ENCODE data around the gene ST8SIA1. TPM values are rescaled to one million over a fixed set of nuclear protein-coding genes. Genes with fewer than 3 reads are reported as not detected.
"Not testable (repeated sequence)": the region's sequence is repeated elsewhere in the genome, so short reads cannot be mapped to it uniquely, and the experiment has no call there.

ST8SIA1 gene
- total RNA-seq, 4 donors from 2014 or later, result 6.9 to 18.0 (median 11.4) TPM

GRCh38 chr12:22169376-22169775, 165.1 kb downstream of the ST8SIA1 start:
- Histone ChIP-seq H3K27me3 (no peaks in the 10 kb centered on the region), H3K27ac (no peak overlapping the region), H3K4me1 (no peaks in the 10 kb centered on the region), H3K4me3 (no peak overlapping the region), H3K9me3 (no peaks in the 10 kb centered on the region), H3K36me3 (no peaks in the 10 kb centered on the region)
- TF ChIP-seq EP300 (IDR thresholded peaks at IDR 0.05), result no peak
- TF ChIP-seq POLR2AphosphoS5 (IDR thresholded peaks at IDR 0.05), result no peak
- no peak for DNase-seq (ENCODE audit: low spot score in 2 of 2)

- Histone ChIP-seq H3K4me1 (no peaks in the 10 kb centered on the region), H3K9me3 (no peaks in the 10 kb centered on the region), H3K27me3 (no peaks in the 10 kb centered on the region), H3K27ac (no peak overlapping the region), H3K4me3 (no peak overlapping the region), H3K36me3 (no peaks in the 10 kb centered on the region)
- DNase-seq (ENCODE audit: low spot score in 2 of 2), result no peak
- 59% methylated on average over 4 of the region's 4 CpGs for WGBS
- no peak for TF ChIP-seq CTCF (IDR thresholded peaks at IDR 0.05)
- no peak for TF ChIP-seq EP300 (IDR thresholded peaks at IDR 0.05)
- TF ChIP-seq POLR2AphosphoS5 (IDR thresholded peaks at IDR 0.05), result no peak
- TF ChIP-seq POLR2A (IDR thresholded peaks at IDR 0.05), result no peak
Observed at GRCh38 chr12:22164139-22164538, 170.4 kb downstream of the ST8SIA1 start.

GRCh38 chr12:22163594-22163993, 170.9 kb downstream of the ST8SIA1 start:
- Histone ChIP-seq H3K4me3 (no peak overlapping the region), H3K4me1 (no peaks in the 10 kb centered on the region), H3K9me3 (no peaks in the 10 kb centered on the region), H3K36me3 (no peaks in the 10 kb centered on the region), H3K27me3 (no peaks in the 10 kb centered on the region), H3K27ac (no peak overlapping the region)
- 86% methylated on average over 3 of the region's 3 CpGs for WGBS
- DNase-seq (ENCODE audit: low spot score in 2 of 2), result no peak
- TF ChIP-seq EP300 (IDR thresholded peaks at IDR 0.05) (no peak), POLR2A (IDR thresholded peaks at IDR 0.05) (no peak), CTCF (IDR thresholded peaks at IDR 0.05) (no peak), POLR2AphosphoS5 (IDR thresholded peaks at IDR 0.05) (no peak)

GRCh38 chr12:22160396-22161003, 174.0 kb downstream of the ST8SIA1 start:
- Histone ChIP-seq H3K9me3 (no peaks in the 10 kb centered on the region), H3K27ac (no peak overlapping the region), H3K36me3 (no peaks in the 10 kb centered on the region), H3K4me3 (no peak overlapping the region), H3K4me1 (no peaks in the 10 kb centered on the region), H3K27me3 (no peaks in the 10 kb centered on the region)
- DNase-seq (ENCODE audit: low spot score in 2 of 2), result no peak
- 59% methylated on average over 5 of the region's 5 CpGs for WGBS
- TF ChIP-seq POLR2AphosphoS5 (IDR thresholded peaks at IDR 0.05) (no peak), POLR2A (IDR thresholded peaks at IDR 0.05) (no peak), EP300 (IDR thresholded peaks at IDR 0.05) (no peak), CTCF (IDR thresholded peaks at IDR 0.05) (no peak)

- H3K27me3 ChIP-seq; DNase-seq (ENCODE audit: low spot score in 2 of 2); H3K36me3 ChIP-seq; H3K4me1 ChIP-seq; H3K27ac ChIP-seq; H3K4me3 ChIP-seq; H3K9me3 ChIP-seq: not testable (repeated sequence)
- 73% methylated on average over 4 of the region's 4 CpGs for WGBS
Observed at GRCh38 chr12:22149286-22149685, 185.2 kb downstream of the ST8SIA1 start.

- 50% methylated on average over 2 of the region's 4 CpGs for WGBS
- not testable (repeated sequence) for DNase-seq (ENCODE audit: low spot score in 2 of 2); H3K9me3 ChIP-seq; H3K36me3 ChIP-seq; H3K4me1 ChIP-seq; H3K4me3 ChIP-seq; H3K27me3 ChIP-seq; H3K27ac ChIP-seq
Observed at GRCh38 chr12:22146686-22147085, 187.8 kb downstream of the ST8SIA1 start.

Other genes starting within 250 kb of the ST8SIA1 start
- gene C2CD5, start 209.8 kb upstream of the ST8SIA1 start, total RNA-seq, result 10 to 100 TPM; 23.1 to 39.2 (median 27.7) TPM

Data from suprapubic skin (tissue), 4 donors.